GM23248 (cell line): Measurements from ENCODE around the gene ERBB4. TPM values are rescaled to one million over a fixed set of nuclear protein-coding genes. Genes with fewer than 3 reads are reported as not detected.
"Not testable (repeated sequence)": the region's sequence is repeated elsewhere in the genome, so short reads cannot be mapped to it uniquely, and the experiment has no call there.

Experiments used
- DNase-seq: peaks from one replicate; pipeline ENCODE4 v3.0.0-alpha.2; 2015
- H2AFZ ChIP-seq: fragments of 200-600 bp; sonication (generic); 2 replicates; pipeline ENCODE4 v1.6.1; 2016; ENCODE audit warnings: antibody characterized with exemption
- H3F3A ChIP-seq: fragments of 200-600 bp; sonication (generic); 2 replicates; pipeline ENCODE4 v1.6.1; 2016; ENCODE audit warnings: mild to moderate bottlenecking, antibody characterized with exemption, mixed run types; ENCODE audit not compliant: insufficient read depth
- H3K27ac ChIP-seq: fragments of 200-600 bp; sonication (generic); 2 replicates; pipeline ENCODE4 v1.5.1; 2016; ENCODE audit warnings: mild to moderate bottlenecking
- H3K27me3 ChIP-seq: fragments of 200-600 bp; sonication (generic); replicated peaks from 2 replicates; pipeline ENCODE4 v1.6.1; 2016; ENCODE audit warnings: mild to moderate bottlenecking; ENCODE audit not compliant: insufficient read depth
- H3K36me3 ChIP-seq: fragments of 200-600 bp; sonication (generic); 2 replicates; pipeline ENCODE4 v1.6.1; 2016; ENCODE audit warnings: low read depth, mild to moderate bottlenecking
- H3K4me1 ChIP-seq: fragments of 200-600 bp; sonication (generic); 2 replicates; pipeline ENCODE4 v1.6.1; 2016; ENCODE audit warnings: mild to moderate bottlenecking; ENCODE audit not compliant: insufficient read depth
- H3K4me2 ChIP-seq: fragments of 200-600 bp; sonication (generic); one replicate; pipeline ENCODE4 v1.6.1; 2016; ENCODE audit warnings: mild to moderate bottlenecking; ENCODE audit not compliant: unreplicated experiment
- H3K4me3 ChIP-seq: fragments of 200-600 bp; sonication (generic); 2 replicates; pipeline ENCODE4 v1.5.1; 2016; ENCODE audit warnings: mild to moderate bottlenecking
- H3K79me2 ChIP-seq: fragments of 200-600 bp; sonication (generic); 2 replicates; pipeline ENCODE4 v1.6.1; 2016; ENCODE audit warnings: mild to moderate bottlenecking; ENCODE audit not compliant: insufficient read depth
- H3K9ac ChIP-seq: fragments of 200-600 bp; sonication (generic); 2 replicates; pipeline ENCODE4 v1.6.1; 2016; ENCODE audit warnings: mild to moderate bottlenecking
- H3K9me2 ChIP-seq: fragments of 200-600 bp; sonication (generic); 2 replicates; pipeline ENCODE4 v1.6.1; 2016; ENCODE audit warnings: mixed run types, mild to moderate bottlenecking, moderate library complexity; ENCODE audit not compliant: insufficient read depth
- H3K9me3 ChIP-seq: fragments of 200-600 bp; sonication (generic); one replicate; pipeline ENCODE4 v1.6.1; 2017; ENCODE audit warnings: low read depth
- H4K20me1 ChIP-seq: fragments of 200-600 bp; sonication (generic); 2 replicates; pipeline ENCODE4 v1.6.0; 2016; ENCODE audit not compliant: insufficient read depth
- EZH2 ChIP-seq: fragments of 200-600 bp; sonication (generic); IDR thresholded peaks from 2 replicates; pipeline ENCODE4 v1.6.1; 2018; ENCODE audit warnings: antibody characterized with exemption, mild to moderate bottlenecking; ENCODE audit not compliant: insufficient read depth, poor library complexity, severe bottlenecking
- EZH2phosphoT487 ChIP-seq: fragments of 200-600 bp; sonication (generic); IDR thresholded peaks from 2 replicates; pipeline ENCODE4 v1.6.1; 2018; ENCODE audit warnings: antibody characterized with exemption, moderate library complexity, mild to moderate bottlenecking, low read depth; ENCODE audit not compliant: insufficient read depth
- WGBS, 2 experiments: methylation state at CpG; one replicate each; pipeline ENCODE4 v1.1.6; 2015 to 2017; ENCODE audit warnings: low lambda C conversion rate in 2 of 2, low coverage in 1 of 2; ENCODE audit errors: missing lambda C conversion rate in 2 of 2; 5-methylcytosine and 5-hydroxymethylcytosine counted together
- in situ Hi-C: fragments of 300-500 bp; cut with MboI; formaldehyde crosslinking; loops from 2 replicates; pipeline ENCODE4 v1.15.0; 2020
- polyA plus RNA-seq: library from polyadenylated mRNA; unstranded; fragments of >200 nt; fragmentation: Nextera tagmentation; extraction: Ambion mirVana; gene quantifications from 2 replicates; pipeline ENCODE4 v1.2.1, GENCODE V29; 2016
- total RNA-seq: library from RNA; depleted of rRNA; stranded (reverse); fragments of >200 nt; shearing (Covaris generic); gene quantifications from 2 replicates; pipeline ENCODE4 v1.2.3, GENCODE V29; 2014

The ERBB4 gene
- total and polyA plus RNA-seq, 2 experiments from 2014 or later, result not detected

DNA sequence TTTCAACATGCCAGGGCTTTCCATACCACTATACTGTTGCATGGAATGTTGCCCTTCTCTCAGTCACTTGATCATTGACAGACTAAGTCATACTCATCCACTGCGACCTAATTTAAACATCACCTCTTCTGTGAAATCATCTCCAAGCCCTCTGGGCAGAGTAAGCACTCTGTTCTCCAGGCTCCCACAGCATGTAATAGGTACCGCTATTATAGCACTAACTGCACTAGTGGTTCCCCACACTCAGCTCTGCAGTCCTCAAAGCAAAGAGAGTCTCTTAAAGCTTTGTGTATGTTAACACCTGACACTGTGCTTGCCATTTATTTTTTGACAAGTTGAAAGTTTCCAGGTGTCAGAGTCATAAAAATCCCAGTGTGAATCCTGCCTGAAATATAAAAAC lies 947.2 kb downstream of the ERBB4 start:
- in situ Hi-C loops, result no loop called here
- 18 to 21% methylated on average over 2 of the region's 2 CpGs for WGBS, 2 experiments

DNA sequence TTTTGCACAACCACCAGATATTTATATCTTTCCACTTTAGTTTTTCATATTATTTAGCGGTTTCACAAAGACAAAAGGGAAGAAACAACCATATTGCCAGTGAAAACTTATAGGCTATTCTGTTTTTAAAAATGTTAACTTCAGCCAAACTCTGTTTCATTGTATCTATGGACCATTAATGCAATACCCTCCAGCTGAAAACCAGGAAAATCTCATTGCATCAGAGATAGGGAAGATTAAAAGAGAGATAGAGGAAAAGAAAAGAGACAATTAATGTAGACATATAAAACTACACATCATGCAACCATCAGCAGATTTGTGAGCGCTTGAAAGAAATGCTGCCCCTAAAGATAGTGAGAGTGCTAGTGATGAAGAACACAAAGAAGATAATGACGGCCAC lies 970.2 kb downstream of the ERBB4 start:
- Histone ChIP-seq H3K4me3 (no peak overlapping the region), H3K27ac (no peak overlapping the region), H3K9ac (no peak overlapping the region), H3K9me3 (peaks cover 4% of the 10 kb centered on the region), H3K36me3 (no peaks in the 10 kb centered on the region), H4K20me1 (no peaks in the 10 kb centered on the region), H3F3A (no peaks in the 10 kb centered on the region), H3K9me2 (no peaks in the 10 kb centered on the region), H3K79me2 (no peaks in the 10 kb centered on the region), H2AFZ (no peak overlapping the region), H3K4me1 (no peaks in the 10 kb centered on the region), H3K4me2 (no peak overlapping the region), H3K27me3 (no peaks in the 10 kb centered on the region)
- TF ChIP-seq EZH2phosphoT487 (no peak), EZH2 (no peak)
- WGBS, 2 experiments, result 28 to 34% methylated on average over 3 of the region's 3 CpGs
- no peak for DNase-seq
- in situ Hi-C loops, result no loop called here

More for the DNA sequence above, 947.2 kb downstream of the ERBB4 start:
- H3K79me2 ChIP-seq, result no peaks in the 10 kb centered on the region
- DNase-seq, result no peak
- H3K9ac ChIP-seq, result no peak overlapping the region
- H3K27ac ChIP-seq, result no peak overlapping the region
- no peaks in the 10 kb centered on the region for H3F3A ChIP-seq
- no peaks in the 10 kb centered on the region for H4K20me1 ChIP-seq
- no peak overlapping the region for H3K4me2 ChIP-seq
- H3K36me3 ChIP-seq, result no peaks in the 10 kb centered on the region
- no peak for TF ChIP-seq EZH2
- TF ChIP-seq EZH2phosphoT487, result no peak
- H2AFZ ChIP-seq, result no peak overlapping the region
- H3K27me3 ChIP-seq, result no peaks in the 10 kb centered on the region
- no peaks in the 10 kb centered on the region for H3K4me1 ChIP-seq
- no peaks in the 10 kb centered on the region for H3K9me3 ChIP-seq
- H3K9me2 ChIP-seq, result no peaks in the 10 kb centered on the region
- H3K4me3 ChIP-seq, result no peak overlapping the region

DNA sequence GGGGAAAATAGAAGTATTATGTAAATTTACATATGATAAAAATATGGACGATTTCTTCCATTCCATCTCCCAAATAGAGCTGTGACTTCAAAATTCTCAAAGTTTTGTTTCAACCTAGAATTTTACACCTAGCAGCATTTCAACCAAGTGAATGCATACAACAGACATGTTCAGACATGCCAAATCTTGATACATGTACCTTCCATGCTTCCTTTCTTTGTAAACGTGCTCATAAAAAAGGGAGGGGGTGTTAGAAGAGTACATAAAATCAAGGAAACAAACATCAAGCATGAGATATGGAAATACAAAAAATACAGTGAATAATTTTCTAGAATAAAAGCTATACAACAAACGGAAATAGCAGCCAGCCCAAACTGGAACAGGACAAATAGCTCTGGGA lies 974.2 kb downstream of the ERBB4 start:
- DNase-seq, result no peak
- Histone ChIP-seq H3K4me1 (no peaks in the 10 kb centered on the region), H3F3A (no peaks in the 10 kb centered on the region), H3K9ac (no peak overlapping the region), H3K27me3 (no peaks in the 10 kb centered on the region), H3K4me3 (no peak overlapping the region), H3K79me2 (no peaks in the 10 kb centered on the region), H3K9me3 (peaks cover 4% of the 10 kb centered on the region), H4K20me1 (no peaks in the 10 kb centered on the region), H2AFZ (no peak overlapping the region), H3K9me2 (no peaks in the 10 kb centered on the region), H3K4me2 (no peak overlapping the region), H3K36me3 (no peaks in the 10 kb centered on the region), H3K27ac (no peak overlapping the region)
- in situ Hi-C loops, result no loop called here
- TF ChIP-seq EZH2, result no peak
- TF ChIP-seq EZH2phosphoT487, result no peak
- WGBS, 2 experiments, result 4 to 11% methylated on average over 3 of the region's 3 CpGs

DNA sequence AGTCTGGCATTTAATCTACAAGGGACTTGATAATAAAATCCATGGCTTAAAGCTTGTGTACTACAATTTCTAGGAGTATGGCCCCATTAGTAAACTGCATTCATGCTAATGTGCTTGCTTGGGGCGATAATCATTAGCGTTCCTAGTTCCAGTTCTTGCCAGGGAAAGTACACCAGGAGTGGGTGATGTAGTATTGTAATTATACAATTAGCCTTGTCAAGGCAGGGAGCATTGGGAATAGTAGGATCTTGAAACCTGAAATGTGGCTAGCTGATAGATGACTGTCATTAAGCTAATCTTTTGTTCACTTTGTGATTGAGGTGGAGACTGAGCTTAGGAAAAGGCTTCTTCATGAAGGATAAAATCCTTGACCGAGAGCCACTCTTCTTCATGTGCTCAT lies 993.0 kb downstream of the ERBB4 start:
- TF ChIP-seq EZH2phosphoT487, result no peak
- no peak for TF ChIP-seq EZH2
- no peak for DNase-seq
- Histone ChIP-seq H3K79me2 (no peaks in the 10 kb centered on the region), H3K9me2 (no peaks in the 10 kb centered on the region), H2AFZ (no peak overlapping the region), H3K9me3 (no peaks in the 10 kb centered on the region), H3K36me3 (no peaks in the 10 kb centered on the region), H3K4me2 (no peak overlapping the region), H3K27ac (no peak overlapping the region), H3K4me3 (no peak overlapping the region), H3K27me3 (no peaks in the 10 kb centered on the region), H3K4me1 (no peaks in the 10 kb centered on the region), H3K9ac (no peak overlapping the region), H4K20me1 (no peaks in the 10 kb centered on the region), H3F3A (no peaks in the 10 kb centered on the region)
- in situ Hi-C loops, result no loop called here
- WGBS, 2 experiments, result 28 to 38% methylated on average over 3 of the region's 3 CpGs

DNA sequence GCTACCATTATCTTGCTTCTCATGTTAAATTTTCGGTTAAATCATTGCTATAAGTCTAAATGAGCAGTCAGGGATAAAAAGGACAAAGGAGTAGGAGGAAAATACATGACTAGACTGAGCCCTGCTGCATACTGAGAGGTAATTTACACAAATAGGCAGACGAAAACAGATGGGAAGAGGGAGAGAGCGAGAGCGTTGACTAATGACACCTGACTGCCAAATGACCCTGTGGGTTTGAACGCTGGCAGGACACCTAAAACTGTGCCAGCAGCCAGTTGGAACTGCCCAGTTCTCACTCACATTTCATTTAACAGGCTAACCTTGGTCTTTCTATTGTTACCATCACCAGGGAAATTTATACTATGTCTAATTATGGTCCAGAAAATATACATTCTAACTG lies 1004.0 kb downstream of the ERBB4 start:
- no peaks in the 10 kb centered on the region for H3K9me3 ChIP-seq

DNA sequence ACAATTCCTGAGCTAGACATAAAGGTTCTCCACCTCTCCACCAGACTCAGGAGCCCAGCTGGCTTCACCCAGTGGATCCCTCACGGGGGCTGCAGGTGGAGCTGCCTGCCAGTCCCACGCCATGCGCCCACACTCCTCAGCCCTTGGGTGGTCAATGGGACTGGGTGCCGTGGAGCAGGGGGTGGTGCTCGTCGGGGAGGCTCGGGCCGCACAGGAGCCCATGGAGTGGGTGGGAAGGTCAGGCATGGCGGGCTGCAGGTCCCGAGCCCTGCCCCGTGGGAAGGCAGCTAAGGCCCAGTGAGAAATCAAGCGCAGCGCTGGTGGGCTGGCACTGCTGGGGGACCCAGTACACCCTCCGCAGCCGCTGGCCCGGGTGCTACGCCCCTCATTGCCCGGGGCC lies 1014.4 kb downstream of the ERBB4 start:
- H3F3A ChIP-seq, DNase-seq, H3K9me2 ChIP-seq, H3K36me3 ChIP-seq, H3K27me3 ChIP-seq, H3K9ac ChIP-seq, in situ Hi-C loops, H3K4me3 ChIP-seq, H3K27ac ChIP-seq, H3K4me1 ChIP-seq, H3K79me2 ChIP-seq, H3K9me3 ChIP-seq, H2AFZ ChIP-seq, H4K20me1 ChIP-seq, H3K4me2 ChIP-seq: not testable (repeated sequence)
- 54 to 57% methylated on average over 11 to 12 of the region's 18 CpGs for WGBS, 2 experiments

More for the DNA sequence above, 1004.0 kb downstream of the ERBB4 start:
- no peaks in the 10 kb centered on the region for H3K79me2 ChIP-seq
- H3K27me3 ChIP-seq, result no peaks in the 10 kb centered on the region
- no peaks in the 10 kb centered on the region for H4K20me1 ChIP-seq
- in situ Hi-C loops, result no loop called here
- no peaks in the 10 kb centered on the region for H3F3A ChIP-seq
- H3K9ac ChIP-seq, result no peak overlapping the region
- H3K4me2 ChIP-seq, result no peak overlapping the region
- DNase-seq, result no peak
- WGBS, 2 experiments, result 3 to 5% methylated on average over 5 of the region's 5 CpGs
- H3K27ac ChIP-seq, result no peak overlapping the region
- H3K36me3 ChIP-seq, result no peaks in the 10 kb centered on the region
- H2AFZ ChIP-seq, result no peak overlapping the region
- no peaks in the 10 kb centered on the region for H3K9me2 ChIP-seq
- no peaks in the 10 kb centered on the region for H3K4me1 ChIP-seq
- H3K4me3 ChIP-seq, result no peak overlapping the region
- TF ChIP-seq EZH2phosphoT487 (no peak), EZH2 (no peak)
